ENCODE measurements around the gene MTFR2.

DNA sequence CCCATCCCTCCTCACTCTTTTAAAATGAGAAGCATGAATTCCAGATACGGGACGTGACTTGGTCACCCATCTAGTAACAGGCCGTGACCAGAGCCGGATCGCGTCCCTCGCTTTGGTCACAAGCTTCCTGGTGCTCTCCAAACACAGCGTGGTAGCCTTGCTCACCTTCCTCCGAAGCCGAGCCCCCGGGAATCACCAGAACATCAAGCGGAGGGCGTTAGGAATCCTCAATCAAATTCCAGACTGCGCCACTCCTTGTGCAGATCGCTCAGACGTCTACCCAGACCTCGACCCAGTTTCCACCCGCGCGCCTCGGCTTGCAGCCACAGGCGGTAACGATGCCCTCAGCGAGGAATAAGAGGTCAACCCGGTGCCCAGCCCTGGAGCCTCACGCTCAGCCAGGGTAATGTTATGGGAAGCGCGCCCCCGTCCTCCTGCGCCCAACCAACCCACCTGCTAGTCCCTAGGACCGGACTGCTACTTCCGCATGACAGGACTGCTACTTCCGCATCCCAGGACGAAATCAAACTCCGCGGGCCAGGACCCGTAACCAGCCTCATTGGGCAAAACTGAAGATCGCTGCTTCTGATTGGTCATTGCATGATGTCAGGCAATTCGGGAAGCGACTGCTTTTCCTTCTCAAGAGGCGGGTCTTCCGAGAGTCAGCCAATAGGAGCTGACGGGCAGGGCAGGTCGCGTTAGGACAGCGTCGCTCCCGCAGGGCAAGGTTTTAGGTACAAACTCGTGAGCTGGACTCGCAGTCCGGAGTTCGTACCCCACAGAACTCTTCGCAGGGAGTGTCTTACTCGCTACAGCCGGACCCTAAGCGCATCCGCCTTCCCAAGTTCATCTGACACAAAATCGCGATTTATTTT lies at the start of gene MTFR2:
- TF ChIP-seq CTCF (IDR thresholded peaks at IDR 0.05) (no peak), POLR2A (IDR thresholded peaks at IDR 0.05) (no peak)
